Stromal cell of bone marrow (primary cell): Measurements from ENCODE around the gene APBB1.

ENCODE experiments used
- DNase-seq: peaks from one replicate; pipeline ENCODE4 v3.0.0-alpha.2; 2012; ENCODE audit warnings: low read depth

The APBB1 gene

DNA sequence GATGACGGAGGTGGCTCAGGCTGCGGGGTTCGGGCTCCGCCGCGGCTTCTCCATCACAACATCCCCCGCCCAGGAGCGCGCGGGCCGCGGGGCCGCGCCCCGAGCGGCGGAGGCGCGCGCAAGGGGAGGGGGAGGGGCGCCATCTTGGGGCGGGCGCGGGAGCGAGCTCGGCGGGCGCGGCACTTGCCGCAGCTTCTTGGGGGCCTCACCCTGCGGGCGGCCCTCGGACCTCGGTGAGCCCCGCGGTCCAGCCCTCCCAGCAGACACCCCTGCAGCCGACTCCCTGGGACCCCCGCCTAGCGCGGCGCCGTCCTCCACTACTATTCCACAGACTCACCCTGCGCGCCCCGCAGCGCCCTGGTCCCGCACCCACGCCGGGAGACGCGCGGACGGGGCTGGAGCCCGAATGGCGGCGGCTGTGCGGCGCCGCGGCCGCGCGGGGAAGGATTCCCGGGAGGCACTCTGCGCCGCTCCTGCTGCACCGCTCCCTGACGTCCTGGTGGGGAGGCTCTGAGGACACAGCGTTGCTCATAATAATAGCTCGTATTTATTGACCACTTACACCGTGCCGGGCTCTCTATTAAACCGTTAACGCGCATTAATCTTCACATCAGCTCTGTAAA is at the start of gene APBB1:
APBB1 (minus strand) TSS at position 86 of the 623 bp plus-strand sequence. CDS start 7,747 bp downstream, outside the sequence.
- DNase-seq, result peak; percentile 33

DNA sequence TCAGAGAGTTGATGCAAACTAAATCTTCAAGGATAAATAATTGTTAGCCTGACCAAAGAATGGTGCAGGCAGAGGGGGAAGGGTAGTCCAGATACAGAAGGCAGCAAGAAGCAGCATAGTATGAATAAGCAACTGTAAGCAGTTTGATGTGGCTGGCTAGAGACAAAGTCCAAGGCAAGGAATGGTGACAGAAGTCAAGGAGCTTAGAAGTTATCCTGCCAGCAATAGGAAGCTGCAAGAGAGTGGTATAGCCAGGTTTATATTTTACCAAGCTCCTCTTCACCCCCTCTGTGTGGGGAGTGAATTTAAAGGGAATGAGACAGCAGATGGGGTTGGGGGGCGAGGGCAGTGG is 40.2 kb upstream of the APBB1 start:
- DNase-seq, result no peak

GRCh38 chr11:6458352-6459098 is 39.6 kb upstream of the APBB1 start:
- DNase-seq, result no peak

- DNase-seq, result no peak
Measured at GRCh38 chr11:6457581-6458320, 38.9 kb upstream of the APBB1 start.

DNA sequence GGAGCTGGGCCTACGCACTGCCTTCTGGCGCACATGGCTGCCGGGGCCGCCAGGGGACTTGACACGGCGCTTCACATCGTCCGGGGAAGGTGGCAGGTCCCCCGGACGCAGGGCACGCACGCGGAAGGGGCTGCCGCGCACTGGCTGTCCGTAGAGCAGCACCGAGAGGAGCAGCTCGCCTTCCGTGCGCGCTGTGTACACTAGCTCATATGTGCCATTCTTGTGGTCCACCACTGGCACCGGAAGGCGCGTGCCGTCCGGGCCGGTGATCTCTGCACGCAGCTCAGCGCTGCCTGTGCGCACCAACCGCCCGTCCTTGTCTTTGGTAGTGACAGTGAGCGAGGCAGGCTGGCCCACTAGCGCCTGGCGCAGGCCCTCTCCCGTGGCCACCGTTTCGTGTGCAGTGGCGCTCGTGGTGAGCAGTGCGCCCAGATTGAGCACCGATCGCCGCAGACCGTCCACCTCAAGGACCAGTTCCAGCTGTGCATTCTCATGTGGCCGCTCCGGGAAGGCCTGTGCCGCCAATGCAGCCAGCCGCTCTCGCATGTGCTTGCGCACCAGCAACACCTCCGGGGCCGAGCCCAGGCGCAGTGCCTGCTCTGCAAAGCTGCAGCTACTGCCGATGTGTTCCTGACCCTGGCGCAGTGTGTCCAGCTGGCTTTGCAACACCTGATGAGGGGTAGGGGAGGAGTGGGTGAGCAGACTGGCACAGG is 37.6 kb upstream of the APBB1 start:
- no peak for DNase-seq

GRCh38 chr11:6455070-6455469 is 36.2 kb upstream of the APBB1 start:
- no peak for DNase-seq

DNA sequence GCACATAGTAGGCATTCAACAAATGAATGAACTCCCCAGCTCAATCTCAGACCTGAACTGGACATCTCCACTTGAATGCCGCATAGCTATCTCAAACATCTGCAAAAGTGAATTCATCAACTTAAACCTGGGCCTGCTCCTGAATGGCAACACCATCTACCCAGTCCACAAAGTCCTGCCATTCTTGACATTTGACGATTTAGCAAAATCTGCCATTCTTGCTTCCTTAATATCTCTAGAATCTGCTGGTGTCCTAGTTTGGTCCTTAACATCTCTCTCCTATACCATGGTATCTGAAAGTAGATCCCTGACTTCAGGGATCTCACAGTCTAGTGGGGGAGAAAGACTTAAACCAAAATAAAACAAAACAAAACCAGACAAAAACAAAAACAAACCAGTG is 34.3 kb upstream of the APBB1 start:
- no peak for DNase-seq

GRCh38 chr11:6452219-6452618 is 33.3 kb upstream of the APBB1 start:
- DNase-seq, result peak; percentile 89

GRCh38 chr11:6448574-6448973 is 29.7 kb upstream of the APBB1 start:
- no peak for DNase-seq

- DNase-seq, result peak; percentile 13
Measured at GRCh38 chr11:6443269-6444003, 24.5 kb upstream of the APBB1 start.

DNA sequence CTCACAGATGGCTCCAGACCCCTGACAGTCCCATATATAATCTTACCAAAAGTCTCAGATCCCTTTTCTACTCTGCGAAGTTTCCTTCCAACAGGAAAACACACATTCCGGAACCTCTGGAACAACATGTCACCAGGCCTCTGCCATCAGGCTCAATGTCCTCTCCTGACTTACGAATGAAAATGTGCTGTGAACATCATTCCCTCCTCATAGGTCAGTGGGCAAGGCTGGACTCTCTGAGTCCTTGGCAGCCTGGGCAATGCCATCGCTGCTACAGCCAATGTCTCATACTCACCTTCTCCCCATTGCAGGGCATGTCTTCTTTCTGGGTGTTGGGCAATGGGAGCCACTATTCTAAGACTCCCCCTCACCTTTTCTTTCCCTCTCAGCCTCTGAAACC is 23.5 kb upstream of the APBB1 start:
- no peak for DNase-seq

DNA sequence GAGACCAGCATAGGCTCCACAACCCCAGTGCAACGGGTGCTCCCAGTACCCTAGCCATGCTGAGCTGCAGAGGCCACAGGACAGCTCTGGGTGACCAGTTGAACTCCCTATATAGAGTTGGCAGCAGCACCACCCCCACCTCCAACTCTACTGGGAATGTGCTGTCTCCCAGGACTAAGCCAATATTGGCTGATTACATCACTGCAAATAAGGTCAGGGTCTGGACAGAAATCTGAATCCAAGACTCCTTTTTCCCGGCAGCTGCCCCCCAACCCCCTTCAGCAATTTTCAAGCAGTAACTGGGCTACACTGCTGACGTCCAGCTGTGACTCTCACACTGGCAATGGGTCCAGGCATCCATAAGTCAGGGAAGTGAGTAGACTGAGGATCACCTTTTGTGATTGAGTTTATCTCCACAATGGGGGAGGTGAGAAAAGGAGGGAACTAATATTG is 22.0 kb upstream of the APBB1 start, which contains the start of gene HPX:
HPX (minus strand) TSS at position 82 of the 453 bp plus-strand sequence; CDS start at position 58, 24 bp downstream.
- DNase-seq, result no peak

GRCh38 chr11:6438979-6439571 is 20.2 kb upstream of the APBB1 start:
- peak; percentile 40 for DNase-seq

DNA sequence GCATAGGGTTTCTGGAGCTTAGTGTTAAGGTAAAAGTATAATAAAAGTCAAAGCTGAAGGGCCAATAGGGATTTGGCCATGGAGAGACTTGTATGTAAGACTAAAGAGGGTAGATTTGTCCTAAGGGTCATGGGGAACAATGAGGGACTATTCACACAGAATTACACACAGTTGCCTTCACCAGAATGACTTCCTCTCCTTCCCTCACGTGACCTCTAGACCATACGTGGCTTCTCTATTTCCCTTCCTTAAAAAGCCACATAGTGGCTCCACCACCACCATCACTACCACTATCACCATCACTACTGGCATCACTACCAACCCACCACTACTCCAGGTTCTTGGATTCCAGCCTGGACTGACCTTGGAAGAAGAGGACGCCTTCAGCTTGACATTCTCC is 19.1 kb upstream of the APBB1 start:
- no peak for DNase-seq

DNA sequence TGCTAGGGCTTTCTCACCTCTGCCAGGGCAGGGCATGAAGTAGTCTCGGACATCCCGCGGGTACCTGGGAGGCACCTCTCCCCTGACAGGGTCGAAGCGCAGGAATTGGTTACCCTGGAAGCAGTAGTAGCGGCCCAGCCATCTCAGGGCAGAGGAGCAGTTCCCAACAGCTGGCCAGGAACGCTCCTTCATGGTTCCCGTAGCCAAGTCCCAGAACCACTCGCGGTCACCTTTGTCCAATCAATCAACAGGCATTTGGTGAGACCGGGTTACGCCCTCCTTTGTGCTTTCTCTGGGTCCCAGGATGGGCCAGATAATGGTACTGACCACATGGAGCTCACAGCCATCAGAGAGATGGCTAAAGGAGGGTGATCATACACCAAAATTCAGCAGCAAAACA is 18.5 kb upstream of the APBB1 start:
- no peak for DNase-seq

DNA sequence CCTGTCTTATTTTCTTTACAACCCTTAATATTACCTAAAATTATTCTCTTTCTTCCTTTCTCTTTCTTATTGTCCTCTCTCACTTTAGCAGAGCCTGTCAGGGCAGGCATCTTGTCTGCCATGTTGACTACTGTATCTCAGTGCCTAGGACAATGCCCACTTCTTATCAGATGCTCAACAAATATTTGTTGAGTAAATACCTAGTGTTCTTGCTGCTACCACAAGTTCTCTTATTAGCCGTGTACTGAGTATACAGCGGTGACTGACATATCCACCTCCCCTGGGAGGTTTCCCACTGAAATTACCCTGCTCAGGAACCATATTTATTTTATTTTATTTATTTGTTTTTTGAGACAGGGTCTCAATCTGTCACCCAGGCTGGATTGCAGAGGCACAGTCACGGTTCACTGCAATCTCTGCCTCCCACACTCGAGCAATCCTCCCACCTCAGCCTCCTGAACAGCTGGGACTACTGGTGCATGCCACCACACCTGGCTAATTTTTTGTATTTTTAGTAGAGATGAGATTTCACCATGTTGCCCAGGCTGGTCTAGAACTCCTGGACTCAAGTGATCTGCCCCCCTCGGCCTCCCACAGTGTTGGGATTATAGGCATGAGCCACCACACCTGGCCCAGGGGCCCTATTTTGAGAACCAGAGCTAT is 15.2 kb upstream of the APBB1 start:
- DNase-seq, result no peak

GRCh38 chr11:6431861-6432260 is 13.0 kb upstream of the APBB1 start:
- peak; percentile 27 for DNase-seq

DNA sequence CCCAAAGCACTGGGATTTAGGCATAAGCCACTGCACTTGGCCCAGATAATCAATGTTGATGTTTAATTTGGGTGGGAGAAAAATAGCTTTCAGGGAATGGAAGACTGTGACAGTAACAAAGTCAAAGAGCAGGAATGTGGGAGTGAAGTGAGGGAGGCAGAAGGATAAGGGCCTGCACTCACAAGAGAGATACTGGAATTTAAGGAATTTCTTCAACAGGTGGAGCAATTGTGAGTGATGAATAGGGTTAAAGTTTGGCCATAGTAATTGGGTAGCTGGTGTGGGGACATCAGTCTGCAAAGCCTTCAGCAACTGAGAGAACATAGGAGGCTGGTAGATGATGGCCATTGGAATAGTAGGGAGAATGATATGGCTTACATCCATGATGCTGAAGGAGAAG is 8.6 kb upstream of the APBB1 start:
- no peak for DNase-seq

DNA sequence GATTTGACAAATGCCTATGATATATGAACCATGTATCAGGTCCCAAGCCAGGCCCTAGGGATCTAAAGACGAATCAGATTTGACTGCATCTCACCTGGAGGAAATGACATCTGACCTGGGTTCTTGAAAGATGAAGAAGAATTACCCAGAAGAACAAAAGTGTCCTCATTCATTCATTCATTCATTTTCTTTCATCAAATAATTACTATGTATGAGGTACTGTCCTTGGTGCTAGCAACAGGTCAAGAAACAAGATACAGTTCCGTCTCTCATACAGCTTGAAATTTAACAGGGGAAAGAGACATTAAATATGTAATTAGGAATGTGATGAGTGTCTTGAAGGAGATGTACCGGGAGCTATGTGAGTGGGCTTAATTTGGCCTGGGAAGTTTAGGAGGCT is 1.8 kb upstream of the APBB1 start:
- DNase-seq, result no peak

GRCh38 chr11:6418557-6419008 is 311 bp downstream of the APBB1 start:
- no peak for DNase-seq
